HG03025 (cell line): ENCODE measurements around the gene DMPK.

ENCODE experiments used
- ATAC-seq: cut with Tn5 transposase; IDR thresholded peaks from one replicate; pipeline ENCODE4 v1.9.1; 2021; ENCODE audit warnings: mild to moderate bottlenecking, moderate library complexity; ENCODE audit not compliant: unreplicated experiment, low FRiP score

The DMPK gene

GRCh38 chr19:45770192-45771101 is 11.8 kb downstream of the DMPK start:
- ATAC-seq, result peak; percentile 50

GRCh38 chr19:45769821-45770191 is 12.5 kb downstream of the DMPK start:
- ATAC-seq, result no peak

- peak; percentile 34 for ATAC-seq
Observed at GRCh38 chr19:45768984-45769782, 13.1 kb downstream of the DMPK start, which contains the start of gene SIX5. TSS of gene SIX5 (minus strand) at chr19:45769252. CDS start at chr19:45768844, 408 bp downstream.

DNA sequence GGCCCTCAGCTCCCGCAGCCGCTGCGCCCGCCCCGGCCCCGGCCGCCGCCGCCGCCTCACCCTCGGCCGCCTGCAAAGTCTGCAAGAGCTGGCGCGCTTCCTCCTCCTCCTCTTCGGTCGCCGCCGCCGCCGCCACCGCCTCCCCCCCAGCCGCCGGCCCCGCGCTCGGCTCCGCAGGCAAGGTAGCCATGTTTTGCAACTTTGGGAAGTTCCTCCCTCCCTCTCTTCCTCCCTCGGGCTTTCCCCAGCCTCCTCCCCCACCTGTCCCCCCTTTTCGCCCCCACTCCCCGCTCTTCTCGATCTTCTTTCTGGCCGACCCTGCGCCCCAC is 13.7 kb downstream of the DMPK start:
- ATAC-seq, result no peak

DNA sequence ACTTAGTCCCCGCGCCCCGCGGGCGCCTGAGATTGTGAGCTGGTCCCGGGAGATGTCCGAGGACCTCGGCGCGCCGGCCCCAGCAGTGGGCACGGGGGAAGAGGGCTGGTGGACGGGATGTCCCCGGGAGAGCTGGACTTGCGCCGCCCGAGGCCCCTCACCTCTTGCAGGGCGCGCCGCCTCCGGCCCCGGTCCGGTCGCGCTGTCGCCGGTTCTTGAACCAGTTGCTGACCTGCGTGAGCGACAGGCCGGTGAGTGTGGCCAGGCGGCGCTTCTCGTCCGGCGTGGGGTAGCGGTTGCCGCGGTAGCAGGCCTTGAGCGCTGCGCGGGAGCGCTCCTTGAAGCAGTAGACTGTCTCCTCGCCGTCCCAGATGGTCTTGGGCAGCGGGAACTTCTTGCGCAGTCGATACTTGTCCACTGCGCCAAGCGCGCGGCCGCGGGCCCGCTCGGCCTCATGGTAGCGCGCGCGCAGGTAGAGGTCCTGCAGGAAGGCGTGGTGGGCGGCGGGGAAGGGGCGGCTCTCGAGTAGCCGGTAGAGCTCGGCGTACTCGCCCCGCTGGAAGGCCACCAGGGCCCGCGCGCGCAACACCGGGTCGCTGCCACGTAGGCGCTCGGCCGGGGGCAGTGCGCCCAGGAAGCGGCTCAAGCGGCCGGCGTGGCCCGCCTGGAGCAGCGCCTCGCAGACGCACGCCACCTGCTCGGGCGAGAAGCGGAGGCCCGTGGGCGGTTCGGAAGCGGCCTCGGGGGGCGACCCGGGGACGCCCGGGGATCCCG is 14.2 kb downstream of the DMPK start:
- ATAC-seq, result no peak

DNA sequence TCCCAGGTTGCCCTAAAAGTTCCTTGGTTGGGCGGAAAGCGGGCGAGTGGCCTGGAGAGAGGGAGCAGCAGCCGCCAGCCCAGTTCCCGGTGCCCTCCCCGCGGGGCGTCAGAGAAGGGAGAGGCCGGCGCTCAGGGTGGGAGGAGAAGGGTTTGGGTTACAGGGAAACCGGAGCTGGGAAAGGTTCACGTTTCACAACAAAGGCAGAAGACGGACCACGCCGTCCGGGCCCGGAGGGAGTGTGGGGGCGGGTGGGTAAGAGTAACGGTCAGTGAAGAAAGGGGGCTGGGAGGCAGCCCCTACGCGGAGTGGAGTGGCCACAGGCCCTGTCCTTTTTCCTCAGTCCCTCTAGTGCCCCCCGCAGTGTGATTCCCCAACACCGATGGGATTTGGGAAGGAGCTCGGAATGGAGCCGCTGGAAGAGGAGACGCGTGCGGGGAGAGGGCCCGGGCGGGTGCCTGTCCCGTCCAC is 14.8 kb downstream of the DMPK start:
- no peak for ATAC-seq

DNA sequence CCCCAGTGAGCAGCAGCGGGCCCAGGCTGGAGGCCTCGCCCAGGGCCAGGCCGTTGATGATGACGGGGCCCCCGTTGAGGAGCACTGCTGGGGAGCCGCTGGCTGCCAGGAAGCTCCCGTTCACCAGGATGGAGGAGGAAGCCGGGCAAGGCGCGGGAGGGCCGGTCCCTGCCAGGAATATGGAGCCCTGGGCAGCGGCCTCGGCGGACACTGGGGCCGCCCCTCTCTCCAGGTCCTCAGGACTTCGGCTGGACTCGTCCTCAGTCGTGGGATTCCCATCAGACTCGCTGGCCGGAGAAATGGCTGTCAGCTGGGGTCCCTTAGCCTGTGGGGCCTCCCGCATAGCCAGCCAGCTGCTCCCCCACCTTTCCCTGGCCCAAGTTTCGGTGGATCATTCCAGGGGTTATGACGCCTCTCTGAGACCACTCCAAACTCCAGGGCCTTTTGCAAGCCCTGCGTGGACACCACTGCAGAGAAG is 15.4 kb downstream of the DMPK start:
- no peak for ATAC-seq

- ATAC-seq, result no peak
Observed at GRCh38 chr19:45766296-45766868, 15.9 kb downstream of the DMPK start.

DNA sequence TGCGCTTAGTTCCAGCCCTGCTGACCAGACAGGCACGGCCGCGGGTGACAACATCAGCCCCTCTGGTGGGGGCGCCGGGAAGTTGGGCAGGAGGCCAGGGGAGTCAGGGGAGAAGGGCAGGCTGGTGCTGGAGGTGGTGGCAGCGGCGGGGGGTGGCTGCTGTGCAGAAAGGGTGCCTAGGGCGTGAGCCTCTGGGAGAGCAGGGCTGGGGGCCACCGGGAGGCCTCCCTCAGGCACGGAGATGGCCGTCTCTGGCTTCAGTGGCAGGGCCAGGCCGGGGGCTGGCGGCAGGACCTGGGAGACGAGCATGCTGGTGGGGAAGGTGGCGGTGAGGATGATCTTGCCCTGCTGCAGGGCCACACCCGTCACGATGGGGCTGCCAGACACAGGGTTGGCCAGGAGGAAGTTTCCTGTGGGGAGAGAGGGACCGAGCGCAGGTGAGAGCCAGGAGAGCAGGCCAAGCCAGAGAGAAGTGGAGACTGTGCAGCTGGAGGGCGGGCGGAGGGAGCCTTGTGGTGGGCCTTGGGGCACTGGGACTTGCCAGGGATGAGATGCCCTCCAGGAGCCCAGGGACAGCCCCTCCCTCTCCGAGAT is 16.5 kb downstream of the DMPK start:
- ATAC-seq, result no peak

- ATAC-seq, result no peak
Observed at GRCh38 chr19:45764945-45765701, 17.2 kb downstream of the DMPK start.

DNA sequence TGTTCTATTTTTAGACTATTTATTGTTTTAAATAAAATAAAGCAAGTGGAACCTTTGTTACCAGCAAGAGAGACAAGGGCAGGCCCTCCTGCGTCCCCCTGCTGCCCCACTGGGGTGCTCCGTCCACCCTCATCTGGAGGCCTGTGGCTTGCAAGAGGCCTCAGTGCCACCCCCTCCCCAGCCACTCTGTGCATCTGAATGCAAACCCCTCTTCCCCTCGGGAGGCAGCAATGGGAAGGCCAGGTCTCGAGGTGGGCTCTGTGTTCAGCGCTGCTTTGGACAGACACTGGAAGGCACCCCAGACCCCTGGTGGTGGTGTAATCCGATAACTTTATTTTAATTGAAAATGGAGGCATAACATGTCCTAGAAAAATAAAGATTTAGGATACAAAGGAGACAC is 17.8 kb downstream of the DMPK start:
- ATAC-seq, result no peak

DNA sequence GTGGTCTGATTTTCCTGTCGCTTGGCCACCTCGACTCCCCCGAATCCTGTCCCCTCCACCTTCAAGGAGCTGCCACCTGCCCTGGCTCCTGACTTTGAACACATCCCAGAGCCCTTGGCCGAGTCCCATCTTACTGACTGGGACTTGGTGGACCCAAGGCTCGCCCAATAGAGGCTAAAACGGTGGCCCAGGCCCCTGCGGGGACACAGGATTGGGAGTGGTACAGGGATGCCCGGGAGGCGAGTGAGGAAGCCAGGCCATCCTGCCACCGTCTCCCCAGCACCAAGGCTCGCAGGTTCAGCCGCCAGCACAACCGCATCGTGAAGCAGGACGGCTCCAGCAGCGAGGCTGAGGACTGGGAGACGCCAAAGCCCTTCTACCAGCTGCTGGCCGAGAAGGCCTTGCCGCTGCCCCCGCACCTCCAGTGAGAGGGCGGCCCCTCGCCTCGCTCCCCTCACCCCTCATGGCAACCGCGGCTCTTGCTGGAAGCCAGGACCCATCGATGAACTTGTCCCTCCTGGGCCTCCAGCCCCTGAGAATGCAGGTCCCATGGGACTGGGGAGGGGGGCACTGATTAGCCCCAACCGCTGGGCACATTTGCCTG is 18.5 kb downstream of the DMPK start:
- no peak for ATAC-seq

- ATAC-seq, result no peak
Observed at GRCh38 chr19:45762870-45763631, 19.2 kb downstream of the DMPK start.

- no peak for ATAC-seq
Observed at GRCh38 chr19:45761714-45762113, 20.6 kb downstream of the DMPK start.

- ATAC-seq, result no peak
Observed at GRCh38 chr19:45758921-45759320, 23.4 kb downstream of the DMPK start.

DNA sequence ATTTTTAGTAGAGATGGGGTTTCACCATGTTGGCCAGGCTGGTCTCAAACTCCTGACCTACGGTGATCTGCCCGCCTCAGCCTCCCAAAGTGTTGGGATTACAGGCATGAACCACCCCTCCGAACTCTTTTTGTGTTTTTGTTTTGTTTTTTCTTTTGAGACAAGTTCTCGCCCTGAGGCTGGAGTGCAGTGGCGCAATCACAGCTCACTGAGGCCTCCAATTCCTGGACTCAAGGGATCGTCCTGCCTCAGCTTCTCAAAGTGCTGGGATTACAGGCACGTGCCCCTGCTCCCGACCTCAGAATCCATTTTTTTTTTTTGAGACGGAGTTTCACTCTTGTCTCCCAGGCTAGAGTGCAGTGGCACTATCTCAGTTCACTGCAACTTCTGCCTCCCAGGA is 24.6 kb downstream of the DMPK start:
- ATAC-seq, result no peak

DNA sequence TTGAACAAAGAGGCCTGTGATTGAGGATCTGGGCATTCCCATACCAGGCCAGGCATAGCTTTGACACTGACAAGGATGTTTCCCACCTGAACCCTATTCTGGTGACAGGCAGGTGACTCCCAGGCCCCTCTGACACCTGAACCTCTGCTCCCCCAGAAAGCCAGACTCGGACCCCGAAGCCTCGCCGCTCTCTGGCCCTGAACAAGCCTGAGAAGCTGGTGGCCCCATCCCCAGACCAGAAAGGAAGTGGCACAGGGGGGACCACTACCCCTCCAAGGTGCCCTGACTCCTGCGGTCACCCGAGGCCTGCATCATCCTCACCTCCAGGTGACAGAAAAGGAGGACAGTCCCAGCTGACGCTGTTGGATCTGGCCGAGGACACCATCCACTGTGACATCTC is 28.0 kb downstream of the DMPK start:
- ATAC-seq, result no peak

DNA sequence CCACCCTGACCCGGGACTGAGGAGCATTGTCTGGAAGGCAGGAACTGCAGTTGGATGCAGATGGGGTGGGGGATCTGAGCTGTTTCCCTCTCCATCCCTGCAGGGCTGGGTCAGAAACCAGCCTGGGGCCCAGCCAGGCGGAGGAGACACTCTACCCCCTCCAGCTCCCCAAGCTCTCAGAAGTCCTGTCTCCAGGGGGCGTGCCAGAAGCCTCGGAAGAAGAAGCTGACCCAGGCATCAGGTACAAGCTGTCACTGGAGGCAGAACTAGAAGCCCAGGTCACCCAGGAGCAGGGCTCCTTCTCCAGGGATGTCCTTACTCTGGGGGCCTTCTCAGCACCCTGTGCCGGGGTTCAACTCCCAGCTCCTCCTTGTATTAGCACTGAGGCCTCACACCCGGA is 28.7 kb downstream of the DMPK start:
- no peak for ATAC-seq
